Activated naive CD4-positive, alpha-beta T cell treated with anti-CD3 and anti-CD28 coated beads, Interleukin-2, amount 50 U/mL, for 16 hours (primary cell): Measurements from ENCODE around the gene ITM2B.

ENCODE experiments used
- DNase-seq: peaks from one replicate; pipeline ENCODE4 v3.0.0-alpha.2; 2020

Gene ITM2B

GRCh38 chr13:48316826-48317510 is 84.0 kb downstream of the ITM2B start:
- no peak for DNase-seq

GRCh38 chr13:48317511-48318376 is 84.7 kb downstream of the ITM2B start:
- DNase-seq: no peak

- DNase-seq: no peak
Measured at GRCh38 chr13:48318377-48318811, 85.4 kb downstream of the ITM2B start.

GRCh38 chr13:48318821-48319511 is 86.0 kb downstream of the ITM2B start:
- DNase-seq: peak; percentile 25
